SU-DHL-6 (cell line): Measurements from ENCODE around the gene HOXA11.

Source experiments
- H2AFZ ChIP-seq: fragments of 200-600 bp; sonication (generic); 2 replicates; pipeline ENCODE4 v1.6.1; 2014; ENCODE audit warnings: low read depth, mild to moderate bottlenecking, moderate library complexity, mixed read lengths, antibody characterized with exemption, low read length; ENCODE audit not compliant: severe bottlenecking
- H3F3A ChIP-seq: fragments of 200-600 bp; shearing (Covaris generic); 2 replicates; pipeline ENCODE4 v1.6.0; 2016; ENCODE audit warnings: antibody characterized with exemption, mild to moderate bottlenecking; ENCODE audit not compliant: insufficient read depth
- H3K27ac ChIP-seq: fragments of 200-600 bp; sonication (generic); 2 replicates; pipeline ENCODE4 v1.5.1; 2016; ENCODE audit warnings: low read depth, mild to moderate bottlenecking, low read length, moderate library complexity, mixed read lengths
- H3K27me3 ChIP-seq: fragments of 200-600 bp; sonication (generic), shearing (Covaris generic); 2 replicates; pipeline ENCODE4 v1.6.0; 2014; ENCODE audit warnings: mild to moderate bottlenecking, low read length
- H3K36me3 ChIP-seq: fragments of 200-600 bp; sonication (generic); 2 replicates; pipeline ENCODE4 v1.6.1; 2014; ENCODE audit warnings: mild to moderate bottlenecking, low read length, mixed read lengths
- H3K4me2 ChIP-seq: fragments of 300-600, 200-600 bp; shearing (Covaris generic), sonication (generic); 2 replicates; pipeline ENCODE4 v1.6.0; 2014; ENCODE audit warnings: low read length, low read depth, mild to moderate bottlenecking; ENCODE audit not compliant: poor library complexity, severe bottlenecking
- H3K4me3 ChIP-seq: fragments of 200-600 bp; sonication (generic); 2 replicates; pipeline ENCODE4 v1.5.1; 2014; ENCODE audit warnings: antibody characterized with exemption, low read length, mild to moderate bottlenecking, mixed read lengths; ENCODE audit not compliant: insufficient read depth, poor library complexity, severe bottlenecking
- H3K79me2 ChIP-seq: fragments of 200-600 bp; sonication (generic); 2 replicates; pipeline ENCODE4 v1.6.1; 2014; ENCODE audit warnings: mild to moderate bottlenecking, low read length, moderate library complexity; ENCODE audit not compliant: insufficient read depth
- H3K9ac ChIP-seq: fragments of 200-600 bp; sonication (generic); 2 replicates; pipeline ENCODE4 v1.7.0; 2014; ENCODE audit warnings: mild to moderate bottlenecking, low read length
- H3K9me2 ChIP-seq: fragments of 200-600 bp; sonication (generic); replicated peaks from 2 replicates; pipeline ENCODE4 v1.6.1; 2014; ENCODE audit warnings: low read length; ENCODE audit not compliant: insufficient read depth
- H3K9me3 ChIP-seq: fragments of 200-600 bp; sonication (generic); 2 replicates; pipeline ENCODE4 v1.6.1; 2014; ENCODE audit warnings: low read length, mixed read lengths; ENCODE audit not compliant: insufficient read depth
- H4K20me1 ChIP-seq: fragments of 200-600 bp; sonication (generic); 2 replicates; pipeline ENCODE4 v1.6.1; 2014; ENCODE audit warnings: low read depth, mild to moderate bottlenecking, antibody characterized with exemption, low read length, moderate library complexity, mixed read lengths
- EZH2phosphoT487 ChIP-seq: fragments of 200-600 bp; sonication (generic), shearing (Covaris generic); conservative IDR thresholded peaks from 2 replicates; pipeline ENCODE4 v1.6.1; 2018; ENCODE audit warnings: mild to moderate bottlenecking, antibody characterized with exemption, low read length, moderate library complexity, mixed read lengths
- TF ChIP-seq, protein P1 (sequence below): fragments of 200-600 bp; sonication (generic); IDR thresholded peaks from one replicate; pipeline ENCODE4 v1.5.1; 2017; ENCODE audit warnings: antibody characterized with exemption, mild to moderate bottlenecking, low read length, moderate library complexity; ENCODE audit not compliant: insufficient read depth, poor library complexity, severe bottlenecking

The HOXA11 gene

DNA sequence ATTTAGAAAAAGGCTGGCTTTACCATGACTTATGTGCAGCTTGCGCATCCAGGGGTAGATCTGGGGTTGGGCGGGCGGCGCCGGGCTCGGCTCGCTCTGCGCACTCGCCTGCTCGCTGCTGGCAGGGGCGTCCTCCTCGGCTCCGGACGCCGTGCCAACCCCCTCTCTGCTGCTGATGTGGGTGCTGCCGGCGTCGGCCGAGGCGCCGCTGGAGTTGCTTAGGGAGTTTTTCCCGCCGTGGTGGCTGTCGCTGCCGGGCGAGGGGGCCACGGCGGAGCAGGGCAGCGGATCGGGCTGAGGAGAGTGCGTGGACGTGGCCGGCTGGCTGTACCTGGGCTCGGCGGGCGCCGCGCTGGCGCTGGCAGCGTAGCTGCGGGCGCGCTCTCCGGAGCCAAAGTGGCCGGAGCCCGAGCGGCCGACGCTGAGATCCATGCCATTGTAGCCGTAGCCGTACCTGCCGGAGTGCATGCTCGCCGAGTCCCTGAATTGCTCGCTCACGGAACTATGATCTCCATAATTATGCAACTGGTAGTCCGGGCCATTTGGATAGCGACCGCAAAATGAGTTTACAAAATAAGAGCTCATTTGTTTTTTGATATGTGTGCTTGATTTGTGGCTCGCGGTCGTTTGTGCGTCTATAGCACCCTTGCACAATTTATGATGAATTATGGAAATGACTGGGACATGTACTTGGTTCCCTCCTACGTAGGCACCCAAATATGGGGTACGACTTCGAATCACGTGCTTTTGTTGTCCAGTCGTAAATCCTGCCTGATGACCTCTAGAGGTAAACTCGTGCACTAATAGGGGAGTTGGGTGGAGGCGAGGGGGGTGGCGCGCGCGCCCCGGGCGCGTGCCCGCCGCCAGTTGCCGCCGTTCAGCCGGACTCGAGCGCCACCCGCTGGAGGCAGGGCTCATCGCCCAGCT lies 41.7 kb downstream of the HOXA11 start, which contains the start of gene HOXA5:
TSS of gene HOXA5 (minus strand) at position 659 of the 927 bp plus-strand sequence. CDS start at position 585, 74 bp downstream.
- no peak within 1 kb of the TSS for H3K4me3 ChIP-seq
- no peak within 1 kb of the TSS for H3K27ac ChIP-seq
- H4K20me1 ChIP-seq: no peaks in the 10 kb centered on the region
- no peak within 1 kb of the TSS for H3K9ac ChIP-seq
- H3K79me2 ChIP-seq: no peaks in the 10 kb centered on the region; the same call in 1 of the 2 replicates
- H3K27me3 ChIP-seq: no peaks in the 10 kb centered on the region
- no peaks in the 10 kb centered on the region for H3K9me2 ChIP-seq
- TF ChIP-seq, protein P1, sequence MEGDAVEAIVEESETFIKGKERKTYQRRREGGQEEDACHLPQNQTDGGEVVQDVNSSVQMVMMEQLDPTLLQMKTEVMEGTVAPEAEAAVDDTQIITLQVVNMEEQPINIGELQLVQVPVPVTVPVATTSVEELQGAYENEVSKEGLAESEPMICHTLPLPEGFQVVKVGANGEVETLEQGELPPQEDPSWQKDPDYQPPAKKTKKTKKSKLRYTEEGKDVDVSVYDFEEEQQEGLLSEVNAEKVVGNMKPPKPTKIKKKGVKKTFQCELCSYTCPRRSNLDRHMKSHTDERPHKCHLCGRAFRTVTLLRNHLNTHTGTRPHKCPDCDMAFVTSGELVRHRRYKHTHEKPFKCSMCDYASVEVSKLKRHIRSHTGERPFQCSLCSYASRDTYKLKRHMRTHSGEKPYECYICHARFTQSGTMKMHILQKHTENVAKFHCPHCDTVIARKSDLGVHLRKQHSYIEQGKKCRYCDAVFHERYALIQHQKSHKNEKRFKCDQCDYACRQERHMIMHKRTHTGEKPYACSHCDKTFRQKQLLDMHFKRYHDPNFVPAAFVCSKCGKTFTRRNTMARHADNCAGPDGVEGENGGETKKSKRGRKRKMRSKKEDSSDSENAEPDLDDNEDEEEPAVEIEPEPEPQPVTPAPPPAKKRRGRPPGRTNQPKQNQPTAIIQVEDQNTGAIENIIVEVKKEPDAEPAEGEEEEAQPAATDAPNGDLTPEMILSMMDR: no peak
- no peak for TF ChIP-seq EZH2phosphoT487
- no peaks in the 10 kb centered on the region for H3K36me3 ChIP-seq
- no peaks in the 10 kb centered on the region for H3F3A ChIP-seq
- no peak within 1 kb of the TSS for H3K4me2 ChIP-seq
- H2AFZ ChIP-seq: no peak within 1 kb of the TSS
- no peaks in the 10 kb centered on the region for H3K9me3 ChIP-seq

- Histone ChIP-seq H3K79me2 (no peaks in the 10 kb centered on the region), H3K4me2 (no peak overlapping the region), H3K9me2 (no peaks in the 10 kb centered on the region), H3K27me3 (no peaks in the 10 kb centered on the region), H3F3A (no peaks in the 10 kb centered on the region), H3K36me3 (no peaks in the 10 kb centered on the region), H3K9me3 (no peaks in the 10 kb centered on the region), H2AFZ (no peak overlapping the region), H3K27ac (no peak overlapping the region), H3K9ac (no peak overlapping the region), H3K4me3 (no peak overlapping the region), H4K20me1 (no peaks in the 10 kb centered on the region)
- TF ChIP-seq, protein P1: no peak
- TF ChIP-seq EZH2phosphoT487: no peak
Measured at GRCh38 chr7:27142580-27143022, 42.4 kb downstream of the HOXA11 start.

DNA sequence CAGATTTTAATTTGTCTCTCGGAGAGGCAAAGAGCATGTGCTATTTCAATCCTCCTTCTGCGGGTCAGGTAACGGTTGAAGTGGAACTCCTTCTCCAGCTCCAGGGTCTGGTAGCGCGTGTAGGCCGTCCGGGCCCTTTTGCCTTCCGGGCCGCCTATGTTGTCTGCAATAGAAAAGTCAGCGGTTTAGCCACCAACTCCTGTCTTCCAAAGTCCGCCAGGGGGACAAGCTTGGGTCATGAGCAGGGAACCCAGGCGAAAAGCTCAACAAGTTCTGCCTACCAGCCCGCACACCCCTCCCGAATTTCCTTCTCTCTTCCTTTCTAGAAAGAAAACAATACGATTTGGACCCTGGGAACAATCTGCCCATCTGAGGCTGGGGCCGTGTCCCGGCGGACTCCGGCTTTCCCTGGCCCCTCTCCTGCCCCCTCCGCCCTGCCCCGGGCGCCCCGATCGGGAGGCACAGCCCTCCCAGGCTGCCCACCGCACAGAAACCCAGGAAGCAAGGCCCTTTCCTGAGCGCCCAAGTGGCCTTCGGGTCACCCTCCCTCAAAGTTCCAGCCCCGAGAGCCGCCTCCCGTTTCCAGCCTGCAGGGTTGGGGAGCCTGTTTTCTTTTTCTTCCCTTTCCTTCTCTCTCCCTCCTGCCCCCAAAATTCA lies 43.0 kb downstream of the HOXA11 start:
- TF ChIP-seq, protein P1: no peak
- TF ChIP-seq EZH2phosphoT487: no peak
- no peaks in the 10 kb centered on the region for H3K9me2 ChIP-seq
- H3K9ac ChIP-seq: no peak overlapping the region
- no peak overlapping the region for H3K27ac ChIP-seq
- no peak overlapping the region for H3K4me3 ChIP-seq
- H3K27me3 ChIP-seq: no peaks in the 10 kb centered on the region
- H3K79me2 ChIP-seq: no peaks in the 10 kb centered on the region
- no peaks in the 10 kb centered on the region for H4K20me1 ChIP-seq
- no peak overlapping the region for H2AFZ ChIP-seq
- H3K4me2 ChIP-seq: no peak overlapping the region
- H3K9me3 ChIP-seq: no peaks in the 10 kb centered on the region
- H3F3A ChIP-seq: no peaks in the 10 kb centered on the region
- H3K36me3 ChIP-seq: no peaks in the 10 kb centered on the region
